ENCODE data around the gene EVX1. TPM values are rescaled to one million over a fixed set of nuclear protein-coding genes. Genes with fewer than 3 reads are reported as not detected.
A peak's percentile ranks its signal among the peaks of the same experiment; 100 is the strongest.

The EVX1 gene
- polyA plus RNA-seq, 1 donor (not counting 4 experiments of a cell fraction or from before 2014, with no cell fraction given): not detected

- no peaks in the 10 kb centered on the region for H3K36me3 ChIP-seq (ENCODE audit: control insufficient read depth in 2 of 2, extremely low read depth in 1 of 2, insufficient read depth in 2 of 2, low read length in 2 of 2)
- no peak overlapping the region for H3K27ac ChIP-seq (ENCODE audit: control insufficient read depth, insufficient read depth, low read length)
- H3K4me2 ChIP-seq (ENCODE audit: control insufficient read depth, extremely low read depth, insufficient read depth, low read depth, low read length): no peak overlapping the region
- no peak for DNase-seq (ENCODE audit: low read depth, low spot score)
- H4K20me1 ChIP-seq (ENCODE audit: control insufficient read depth, extremely low read depth, insufficient read depth, low read length): peaks cover 18% of the 10 kb centered on the region
- no peaks in the 10 kb centered on the region for H3K9me1 ChIP-seq (ENCODE audit: control insufficient read depth, extremely low read depth, insufficient read depth, low read length)
- FAIRE-seq: no peak
- dilution Hi-C loops (cut with MboI; ENCODE audit: extremely low pct_ligation_motif_present, low sequenced_read_pairs): loop anchor here (25.0 kb wide), 1 partner anchor 378 kb away; no protein-coding TSS in a partner anchor
- no peak overlapping the region for H3K4me3 ChIP-seq (ENCODE audit: control insufficient read depth in 2 of 3, extremely low read depth in 1 of 3, insufficient read depth in 2 of 3, low read depth in 1 of 3, low read length in 3 of 3)
- H3K9ac ChIP-seq (ENCODE audit: control insufficient read depth, extremely low read depth, insufficient read depth, low read length): no peak overlapping the region
- H3K9me3 ChIP-seq (ENCODE audit: control insufficient read depth, low read depth, low read length): no peaks in the 10 kb centered on the region
- no peaks in the 10 kb centered on the region for H3K79me2 ChIP-seq (ENCODE audit: control insufficient read depth, insufficient read depth, low read length)
- peaks cover 5% of the 10 kb centered on the region for H3K4me1 ChIP-seq (ENCODE audit: control insufficient read depth, extremely low read depth, insufficient read depth, low read length)
- H3K27me3 ChIP-seq (ENCODE audit: control insufficient read depth, extremely low read depth, insufficient read depth, low read length): peaks cover 93% of the 10 kb centered on the region
- TF ChIP-seq, protein P1, sequence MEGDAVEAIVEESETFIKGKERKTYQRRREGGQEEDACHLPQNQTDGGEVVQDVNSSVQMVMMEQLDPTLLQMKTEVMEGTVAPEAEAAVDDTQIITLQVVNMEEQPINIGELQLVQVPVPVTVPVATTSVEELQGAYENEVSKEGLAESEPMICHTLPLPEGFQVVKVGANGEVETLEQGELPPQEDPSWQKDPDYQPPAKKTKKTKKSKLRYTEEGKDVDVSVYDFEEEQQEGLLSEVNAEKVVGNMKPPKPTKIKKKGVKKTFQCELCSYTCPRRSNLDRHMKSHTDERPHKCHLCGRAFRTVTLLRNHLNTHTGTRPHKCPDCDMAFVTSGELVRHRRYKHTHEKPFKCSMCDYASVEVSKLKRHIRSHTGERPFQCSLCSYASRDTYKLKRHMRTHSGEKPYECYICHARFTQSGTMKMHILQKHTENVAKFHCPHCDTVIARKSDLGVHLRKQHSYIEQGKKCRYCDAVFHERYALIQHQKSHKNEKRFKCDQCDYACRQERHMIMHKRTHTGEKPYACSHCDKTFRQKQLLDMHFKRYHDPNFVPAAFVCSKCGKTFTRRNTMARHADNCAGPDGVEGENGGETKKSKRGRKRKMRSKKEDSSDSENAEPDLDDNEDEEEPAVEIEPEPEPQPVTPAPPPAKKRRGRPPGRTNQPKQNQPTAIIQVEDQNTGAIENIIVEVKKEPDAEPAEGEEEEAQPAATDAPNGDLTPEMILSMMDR (optimal IDR thresholded peaks at IDR 0.05 in 1 of 3, IDR thresholded peaks at IDR 0.05 in 1 of 3, conservative IDR thresholded peaks at IDR 0.05 in 1 of 3; ENCODE audit: extremely low read depth in 1 of 3, insufficient read depth in 2 of 3, low read length in 3 of 3): no peak
- TF ChIP-seq EZH2 (IDR thresholded peaks at IDR 0.05; ENCODE audit: low read length): no peak
- no peak overlapping the region for H2AFZ ChIP-seq (ENCODE audit: control insufficient read depth, low read length)
Observed at GRCh38 chr7:27208998-27209397, 33.6 kb upstream of the EVX1 start.

DNA sequence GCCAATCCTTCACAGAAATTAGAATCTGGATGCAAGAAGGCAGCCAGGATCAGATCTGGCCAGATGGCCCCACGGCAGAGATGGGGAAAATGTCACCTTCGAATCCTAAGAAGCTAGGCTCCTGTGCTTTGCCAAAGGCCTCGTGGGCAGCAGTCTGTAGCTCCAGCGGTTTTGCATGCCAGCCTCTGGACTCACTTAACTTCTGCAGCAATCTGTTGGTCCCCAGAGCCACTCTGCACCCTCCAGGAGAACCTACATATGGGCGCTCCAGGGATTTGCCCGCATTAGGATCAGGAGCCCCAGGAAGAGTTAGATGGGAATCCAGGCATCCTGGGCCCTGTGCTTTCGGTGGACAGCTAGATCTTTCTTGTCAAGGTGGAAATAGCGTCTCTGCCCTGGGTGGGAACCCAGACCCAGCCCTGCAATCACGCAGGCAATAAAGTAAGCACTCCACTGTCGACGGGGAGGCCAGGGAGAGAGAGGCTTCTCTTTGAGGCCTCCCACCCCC, 32.6 kb upstream of the EVX1 start:
- no peaks in the 10 kb centered on the region for H3K9me3 ChIP-seq (ENCODE audit: control insufficient read depth, low read depth, low read length)
- peaks cover 5% of the 10 kb centered on the region for H3K4me1 ChIP-seq (ENCODE audit: control insufficient read depth, extremely low read depth, insufficient read depth, low read length)
- peaks cover 18% of the 10 kb centered on the region for H4K20me1 ChIP-seq (ENCODE audit: control insufficient read depth, extremely low read depth, insufficient read depth, low read length)
- no peaks in the 10 kb centered on the region for H3K79me2 ChIP-seq (ENCODE audit: control insufficient read depth, insufficient read depth, low read length)
- H3K4me2 ChIP-seq (ENCODE audit: control insufficient read depth, extremely low read depth, insufficient read depth, low read depth, low read length): no peak overlapping the region
- H3K9me1 ChIP-seq (ENCODE audit: control insufficient read depth, extremely low read depth, insufficient read depth, low read length): no peaks in the 10 kb centered on the region
- peak; percentile 14 for TF ChIP-seq EZH2 (IDR thresholded peaks at IDR 0.05; ENCODE audit: low read length)
- TF ChIP-seq, protein P1 (optimal IDR thresholded peaks at IDR 0.05 in 1 of 3, IDR thresholded peaks at IDR 0.05 in 1 of 3, conservative IDR thresholded peaks at IDR 0.05 in 1 of 3; ENCODE audit: extremely low read depth in 1 of 3, insufficient read depth in 2 of 3, low read length in 3 of 3): no peak
- H3K9ac ChIP-seq (ENCODE audit: control insufficient read depth, extremely low read depth, insufficient read depth, low read length): no peak overlapping the region
- dilution Hi-C loops (cut with MboI; ENCODE audit: extremely low pct_ligation_motif_present, low sequenced_read_pairs): loop anchor here (25.0 kb wide), 1 partner anchor 377 kb away; no protein-coding TSS in a partner anchor
- H3K36me3 ChIP-seq (ENCODE audit: control insufficient read depth in 2 of 2, extremely low read depth in 1 of 2, insufficient read depth in 2 of 2, low read length in 2 of 2): no peaks in the 10 kb centered on the region
- no peak overlapping the region for H3K27ac ChIP-seq (ENCODE audit: control insufficient read depth, insufficient read depth, low read length)
- peaks cover 93% of the 10 kb centered on the region for H3K27me3 ChIP-seq (ENCODE audit: control insufficient read depth, extremely low read depth, insufficient read depth, low read length)
- no peak overlapping the region for H3K4me3 ChIP-seq (ENCODE audit: control insufficient read depth in 2 of 3, extremely low read depth in 1 of 3, insufficient read depth in 2 of 3, low read depth in 1 of 3, low read length in 3 of 3)
- FAIRE-seq (no peak), DNase-seq (ENCODE audit: low read depth, low spot score) (no peak)
- no peak overlapping the region for H2AFZ ChIP-seq (ENCODE audit: control insufficient read depth, low read length)

All from keratinocyte (primary cell).